Measurements from ENCODE around the gene TC2N. TPM values are rescaled to one million over a fixed set of nuclear protein-coding genes. Genes with fewer than 3 reads are reported as not detected.

Gene TC2N
- total RNA-seq, 6 experiments from 2014 or later = 0.10 to 0.71 (median 0.33) TPM

DNA sequence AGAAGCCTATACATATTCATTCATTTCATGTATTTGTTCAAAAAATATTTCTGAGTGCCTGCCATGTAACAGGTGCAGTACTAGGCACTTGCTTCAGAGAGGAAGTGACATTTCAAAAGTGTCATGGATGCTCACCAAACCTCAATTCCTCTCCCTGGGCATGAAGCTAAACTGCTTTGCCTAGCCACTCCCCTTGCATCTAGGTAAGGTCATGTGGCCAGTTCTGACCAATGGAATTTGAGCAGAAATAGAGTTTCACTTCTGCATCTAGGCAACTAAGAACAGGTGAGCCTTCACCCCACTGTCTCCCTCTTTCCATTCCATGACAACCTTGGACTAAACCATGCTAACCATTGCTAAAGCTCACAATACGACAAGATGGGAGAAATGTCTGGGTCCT is 27.6 kb downstream of the TC2N start:
- no peak overlapping the region for H3K4me3 Mint-ChIP-seq

DNA sequence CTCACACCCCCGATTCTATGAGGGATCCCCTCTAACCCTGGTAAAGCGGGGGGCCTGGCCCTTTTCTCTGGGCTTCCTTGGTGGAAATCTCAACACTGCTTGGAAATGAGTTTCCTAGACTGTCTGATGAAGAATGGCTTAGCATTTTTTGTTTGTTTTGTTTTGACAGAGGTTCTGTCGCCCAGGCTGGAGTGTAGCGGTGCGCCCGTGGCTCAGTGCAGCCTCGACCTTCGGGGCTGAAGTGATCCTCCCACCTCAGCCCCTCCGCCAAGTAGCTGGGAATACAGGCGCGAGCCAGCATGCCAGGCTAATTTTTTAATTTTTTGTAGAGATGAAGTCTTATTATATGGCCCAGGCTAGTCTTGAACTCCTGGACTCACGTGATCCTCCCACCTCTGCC is 30.3 kb downstream of the TC2N start:
- TF ChIP-seq, protein P1, sequence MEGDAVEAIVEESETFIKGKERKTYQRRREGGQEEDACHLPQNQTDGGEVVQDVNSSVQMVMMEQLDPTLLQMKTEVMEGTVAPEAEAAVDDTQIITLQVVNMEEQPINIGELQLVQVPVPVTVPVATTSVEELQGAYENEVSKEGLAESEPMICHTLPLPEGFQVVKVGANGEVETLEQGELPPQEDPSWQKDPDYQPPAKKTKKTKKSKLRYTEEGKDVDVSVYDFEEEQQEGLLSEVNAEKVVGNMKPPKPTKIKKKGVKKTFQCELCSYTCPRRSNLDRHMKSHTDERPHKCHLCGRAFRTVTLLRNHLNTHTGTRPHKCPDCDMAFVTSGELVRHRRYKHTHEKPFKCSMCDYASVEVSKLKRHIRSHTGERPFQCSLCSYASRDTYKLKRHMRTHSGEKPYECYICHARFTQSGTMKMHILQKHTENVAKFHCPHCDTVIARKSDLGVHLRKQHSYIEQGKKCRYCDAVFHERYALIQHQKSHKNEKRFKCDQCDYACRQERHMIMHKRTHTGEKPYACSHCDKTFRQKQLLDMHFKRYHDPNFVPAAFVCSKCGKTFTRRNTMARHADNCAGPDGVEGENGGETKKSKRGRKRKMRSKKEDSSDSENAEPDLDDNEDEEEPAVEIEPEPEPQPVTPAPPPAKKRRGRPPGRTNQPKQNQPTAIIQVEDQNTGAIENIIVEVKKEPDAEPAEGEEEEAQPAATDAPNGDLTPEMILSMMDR (IDR thresholded peaks at IDR 0.05) = no peak
- H3K27ac Mint-ChIP-seq = no peak overlapping the region
- no peak for DNase-seq
- H3K4me1 Mint-ChIP-seq (ENCODE audit: low read depth) = no peaks in the 10 kb centered on the region
- H3K36me3 Mint-ChIP-seq (ENCODE audit: low read depth) = no peaks in the 10 kb centered on the region
- peaks cover 3% of the 10 kb centered on the region for H3K27me3 Mint-ChIP-seq (ENCODE audit: insufficient read depth)
- H3K9me3 Mint-ChIP-seq = no peaks in the 10 kb centered on the region
- H3K4me3 Mint-ChIP-seq = peak overlapping the region; percentile 55; the same call in 1 of the 2 replicates

More for the DNA sequence above, 27.6 kb downstream of the TC2N start:
- no peak overlapping the region for H3K27ac Mint-ChIP-seq
- no peaks in the 10 kb centered on the region for H3K4me1 Mint-ChIP-seq (ENCODE audit: low read depth)
- no peaks in the 10 kb centered on the region for H3K9me3 Mint-ChIP-seq
- TF ChIP-seq, protein P1 (IDR thresholded peaks at IDR 0.05) = no peak
- no peak for DNase-seq
- H3K27me3 Mint-ChIP-seq (ENCODE audit: insufficient read depth) = peaks cover under 1% of the 10 kb centered on the region
- no peaks in the 10 kb centered on the region for H3K36me3 Mint-ChIP-seq (ENCODE audit: low read depth)

DNA sequence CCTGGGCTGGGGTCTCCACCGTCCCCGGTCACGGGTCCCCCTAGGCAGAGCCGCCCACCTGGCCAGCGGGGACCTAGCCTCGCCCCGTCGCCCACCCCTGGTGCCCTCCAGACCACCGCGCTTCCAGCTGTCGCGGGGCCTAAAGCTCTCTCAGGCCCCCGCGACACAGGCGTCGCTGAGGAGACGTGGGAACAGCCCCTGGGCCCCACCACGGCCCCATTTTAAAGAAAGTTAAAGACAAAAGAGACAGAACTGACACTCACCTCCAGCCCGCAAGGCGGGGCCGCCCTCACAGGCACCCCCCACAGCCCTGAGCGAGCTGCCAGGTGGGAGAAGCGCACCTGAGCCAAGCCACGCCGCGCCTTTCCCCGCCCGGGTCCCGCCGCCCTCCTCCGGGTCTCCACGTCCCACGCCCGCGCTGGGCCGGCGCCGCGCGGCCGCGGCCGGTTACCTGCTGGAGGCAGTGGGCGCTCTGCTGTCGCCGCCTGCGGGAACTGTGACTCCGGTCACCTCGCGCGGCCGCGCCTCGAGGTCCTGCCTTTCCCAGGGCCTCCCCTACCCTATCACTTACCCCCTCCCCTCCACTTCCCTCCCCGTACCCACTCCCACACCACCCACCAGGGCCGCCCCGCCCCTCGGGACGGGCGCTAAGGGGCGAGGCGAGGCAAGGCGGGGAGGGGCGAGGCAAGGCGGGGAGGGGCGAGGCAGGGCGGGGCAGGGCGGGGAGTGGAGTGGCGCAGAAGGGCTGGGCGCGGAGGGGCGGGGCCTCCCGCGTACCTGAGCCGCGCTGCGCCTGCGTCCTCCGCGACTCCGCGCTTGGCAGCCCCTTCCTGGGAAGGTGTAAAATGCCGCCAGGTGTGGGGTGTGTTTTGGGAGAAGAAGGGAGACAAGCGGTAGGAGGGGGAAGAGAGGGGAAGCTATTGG is 31.2 kb downstream of the TC2N start:
- no peak for DNase-seq
- Mint-ChIP-seq H3K27me3 (ENCODE audit: insufficient read depth) (peaks cover 5% of the 10 kb centered on the region), H3K4me3 (peak overlapping the region; percentile 55), H3K27ac (no peak overlapping the region), H3K36me3 (ENCODE audit: low read depth) (no peaks in the 10 kb centered on the region), H3K4me1 (ENCODE audit: low read depth) (no peaks in the 10 kb centered on the region), H3K9me3 (no peaks in the 10 kb centered on the region)
- TF ChIP-seq, protein P1 (IDR thresholded peaks at IDR 0.05) = no peak

DNA sequence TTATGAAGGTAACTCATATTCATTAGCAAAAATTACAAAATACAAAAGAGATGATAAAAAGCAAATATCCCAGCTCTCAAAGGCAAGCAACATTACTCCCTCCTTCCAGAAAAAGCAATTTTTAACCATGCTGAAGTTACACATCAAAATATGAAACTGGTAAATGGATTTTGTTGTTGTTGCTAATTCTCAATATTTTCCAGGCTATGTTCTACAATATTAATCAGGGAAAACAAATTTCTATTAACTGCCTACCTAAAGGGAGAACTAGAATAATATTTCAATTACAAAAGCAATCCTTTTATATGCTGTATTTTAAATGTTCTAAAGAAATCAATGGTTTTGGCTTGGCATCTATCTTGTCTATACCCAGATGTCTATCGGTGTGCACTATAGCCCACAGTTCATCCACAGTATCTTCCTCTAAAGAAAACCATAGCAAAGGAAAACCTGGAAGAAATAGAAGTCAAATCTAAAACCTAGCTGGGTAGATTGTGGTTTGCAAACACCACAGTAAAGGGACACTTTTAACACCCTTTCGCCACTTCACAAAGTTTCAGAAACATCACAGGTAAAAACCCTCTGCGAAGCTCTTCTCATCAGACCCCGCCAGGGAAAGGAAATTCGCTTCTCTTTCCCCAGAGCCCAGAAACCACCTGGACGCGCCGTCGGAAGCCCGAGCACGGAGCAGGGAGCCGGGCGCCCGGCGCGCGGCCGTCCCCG is 32.0 kb downstream of the TC2N start:
- Mint-ChIP-seq H3K9me3 (no peaks in the 10 kb centered on the region), H3K27me3 (ENCODE audit: insufficient read depth) (peaks cover 5% of the 10 kb centered on the region), H3K4me1 (ENCODE audit: low read depth) (no peaks in the 10 kb centered on the region), H3K27ac (no peak overlapping the region), H3K4me3 (no peak overlapping the region), H3K36me3 (ENCODE audit: low read depth) (no peaks in the 10 kb centered on the region)
- TF ChIP-seq, protein P1 (IDR thresholded peaks at IDR 0.05) = no peak
- no peak for DNase-seq

DNA sequence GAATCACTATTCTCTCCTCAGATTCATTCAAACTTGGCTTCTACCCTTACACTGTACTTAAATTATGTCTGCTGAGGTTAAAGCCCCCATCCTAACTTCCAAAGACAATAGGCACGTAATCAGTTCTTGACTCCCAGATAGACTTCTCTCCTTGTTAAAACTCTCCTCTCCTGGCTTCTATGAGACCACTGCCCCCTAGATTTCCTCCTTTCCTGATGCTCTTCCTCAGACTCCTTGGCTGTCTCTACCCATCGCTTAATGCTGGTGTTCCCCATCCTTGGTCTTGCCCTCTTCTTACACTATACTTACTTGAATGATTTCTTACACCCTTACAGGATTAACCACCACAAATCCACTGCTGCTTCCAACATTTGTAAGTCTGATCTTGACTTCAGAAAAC is 32.8 kb downstream of the TC2N start:
- H3K9me3 Mint-ChIP-seq = no peaks in the 10 kb centered on the region
- no peak for DNase-seq
- H3K4me3 Mint-ChIP-seq = no peak overlapping the region
- peaks cover 5% of the 10 kb centered on the region for H3K27me3 Mint-ChIP-seq (ENCODE audit: insufficient read depth)
- H3K36me3 Mint-ChIP-seq (ENCODE audit: low read depth) = no peaks in the 10 kb centered on the region
- TF ChIP-seq, protein P1 (IDR thresholded peaks at IDR 0.05) = no peak
- no peak overlapping the region for H3K27ac Mint-ChIP-seq
- H3K4me1 Mint-ChIP-seq (ENCODE audit: low read depth) = no peaks in the 10 kb centered on the region

Data from HFFc6 (cell line).